PC-3 (cell line): ENCODE measurements around the gene TEPSIN. TPM values are rescaled to one million over a fixed set of nuclear protein-coding genes. Genes with fewer than 3 reads are reported as not detected.
"Not testable (repeated sequence)": the region's sequence is repeated elsewhere in the genome, so short reads cannot be mapped to it uniquely, and the experiment has no call there.

Experiments used
- ATAC-seq: fragments of 200-7000 bp; cut with Tn5 transposase; 2 replicates; pipeline ENCODE4 v1.9.1; 2020; ENCODE audit warnings: mild to moderate bottlenecking, moderate library complexity
- BruUV-seq: library from RNA; stranded (reverse); fragments of 400-500 nt; replicated peaks from 2 replicates; lab custom pipeline; 2021; lab: Mats Ljungman, UMichigan
- CTCF ChIA-PET: fragments of 300-600 bp; sonication (Branson Sonifier 250); formaldehyde crosslinking; loops from one replicate; lab custom pipeline; 2022; ENCODE audit warnings: antibody characterized with exemption; lab: Charles Lee
- POLR2A ChIA-PET: fragments of 300-600 bp; sonication (Branson Sonifier 250); formaldehyde crosslinking; loops from one replicate; lab custom pipeline; 2022; ENCODE audit warnings: antibody characterized with exemption; ENCODE audit not compliant: unreplicated experiment; lab: Charles Lee
- DNase-seq: peaks from one replicate; pipeline ENCODE4 v3.0.0-alpha.2; 2015
- H2AFZ ChIP-seq: fragments of 300-600 bp; sonication (generic); 2 replicates; pipeline ENCODE4 v1.6.0; 2016; ENCODE audit warnings: antibody characterized with exemption, low read length
- H3F3A ChIP-seq: fragments of 300-600 bp; sonication (generic); one replicate; pipeline ENCODE4 v1.6.0; 2017; ENCODE audit warnings: antibody characterized with exemption, low read length, control low read depth, mild to moderate bottlenecking; ENCODE audit not compliant: unreplicated experiment
- H3K27ac ChIP-seq: fragments of 300-600 bp; sonication (generic); 2 replicates; pipeline ENCODE4 v1.5.1; 2016; ENCODE audit warnings: mild to moderate bottlenecking, low read length
- H3K27me3 ChIP-seq: fragments of 300-600 bp; sonication (generic); 2 replicates; pipeline ENCODE4 v1.6.1; 2016; ENCODE audit warnings: low read length, mixed read lengths
- H3K36me3 ChIP-seq: fragments of 300-600 bp; sonication (generic); 2 replicates; pipeline ENCODE4 v1.6.1; 2016; ENCODE audit warnings: low read depth, mixed run types, low read length, mixed read lengths
- H3K4me1 ChIP-seq: fragments of 300-600 bp; sonication (generic); 2 replicates; pipeline ENCODE4 v1.5.1; 2016; ENCODE audit warnings: low read length; ENCODE audit not compliant: insufficient read depth
- H3K4me2 ChIP-seq: fragments of 300-600 bp; sonication (generic); 2 replicates; pipeline ENCODE4 v1.6.0; 2016; ENCODE audit warnings: low read length
- H3K4me3 ChIP-seq: fragments of 300-600 bp; sonication (generic); 2 replicates; pipeline ENCODE4 v1.5.1; 2016; ENCODE audit warnings: mild to moderate bottlenecking, low read length, mixed read lengths
- H3K79me2 ChIP-seq: fragments of 300-600 bp; sonication (generic); 2 replicates; pipeline ENCODE4 v1.6.1; 2017; ENCODE audit warnings: low read length, mixed read lengths
- H3K9ac ChIP-seq: fragments of 300-600 bp; sonication (generic); 2 replicates; pipeline ENCODE4 v1.6.0; 2016; ENCODE audit warnings: mild to moderate bottlenecking, low read length
- H3K9me2 ChIP-seq: fragments of 300-600 bp; sonication (generic); replicated peaks from 2 replicates; pipeline ENCODE4 v1.6.1; 2016; ENCODE audit warnings: mixed run types, low read length, mixed read lengths
- H3K9me3 ChIP-seq: fragments of 300-600 bp; sonication (generic); 2 replicates; pipeline ENCODE4 v1.6.1; 2016; ENCODE audit warnings: low read length, mixed read lengths
- H4K20me1 ChIP-seq: fragments of 300-600 bp; sonication (generic); 2 replicates; pipeline ENCODE4 v1.6.1; 2016; ENCODE audit warnings: low read length, mixed read lengths
- EZH2 ChIP-seq: fragments of 300-600 bp; sonication (generic); IDR thresholded peaks from one replicate; pipeline ENCODE4 v1.6.1; 2017; ENCODE audit warnings: antibody characterized with exemption, mild to moderate bottlenecking, low read length; ENCODE audit not compliant: unreplicated experiment
- EZH2phosphoT487 ChIP-seq: fragments of 300-600 bp; sonication (generic); IDR thresholded peaks from 2 replicates; pipeline ENCODE4 v1.6.1; 2018; ENCODE audit warnings: mild to moderate bottlenecking, antibody characterized with exemption, low read length, borderline replicate concordance
- intact Hi-C: fragments of 100-400 bp; cut with micrococcal nuclease; formaldehyde crosslinking; loops from 2 replicates; pipeline ENCODE4 v1.9.0; 2023
- total RNA-seq: library from RNA; depleted of rRNA; stranded (reverse); fragments of >200 nt; gene quantifications from 2 replicates; pipeline ENCODE4 v1.2.3, GENCODE V29; 2014
- TF ChIP-seq, protein P1 (sequence below): fragments of 300-600 bp; sonication (generic); conservative IDR thresholded peaks from 2 replicates; pipeline ENCODE4 v1.5.1; 2017; ENCODE audit warnings: antibody characterized with exemption, low read depth, mild to moderate bottlenecking, low read length

Gene TEPSIN
- total RNA-seq, 1 experiment from 2014 or later = 28.8 TPM

DNA sequence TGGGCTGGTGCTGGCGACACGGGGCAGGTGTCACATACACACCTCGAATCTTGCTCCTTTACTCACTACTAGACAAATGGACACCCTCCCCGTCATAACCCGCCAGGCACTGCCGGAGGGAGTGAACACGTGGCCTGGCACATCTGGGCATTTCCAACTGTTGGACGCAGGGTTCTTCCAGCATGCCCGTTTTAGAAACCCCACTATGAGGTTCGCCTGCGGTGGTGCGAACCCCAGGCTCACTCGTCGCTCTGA, 9.3 kb downstream of the TEPSIN start:
- 0 out of 2 replicates have a peak, but pooled peaks cover 3% of the 10 kb centered on the region for H3K9me3 ChIP-seq

DNA sequence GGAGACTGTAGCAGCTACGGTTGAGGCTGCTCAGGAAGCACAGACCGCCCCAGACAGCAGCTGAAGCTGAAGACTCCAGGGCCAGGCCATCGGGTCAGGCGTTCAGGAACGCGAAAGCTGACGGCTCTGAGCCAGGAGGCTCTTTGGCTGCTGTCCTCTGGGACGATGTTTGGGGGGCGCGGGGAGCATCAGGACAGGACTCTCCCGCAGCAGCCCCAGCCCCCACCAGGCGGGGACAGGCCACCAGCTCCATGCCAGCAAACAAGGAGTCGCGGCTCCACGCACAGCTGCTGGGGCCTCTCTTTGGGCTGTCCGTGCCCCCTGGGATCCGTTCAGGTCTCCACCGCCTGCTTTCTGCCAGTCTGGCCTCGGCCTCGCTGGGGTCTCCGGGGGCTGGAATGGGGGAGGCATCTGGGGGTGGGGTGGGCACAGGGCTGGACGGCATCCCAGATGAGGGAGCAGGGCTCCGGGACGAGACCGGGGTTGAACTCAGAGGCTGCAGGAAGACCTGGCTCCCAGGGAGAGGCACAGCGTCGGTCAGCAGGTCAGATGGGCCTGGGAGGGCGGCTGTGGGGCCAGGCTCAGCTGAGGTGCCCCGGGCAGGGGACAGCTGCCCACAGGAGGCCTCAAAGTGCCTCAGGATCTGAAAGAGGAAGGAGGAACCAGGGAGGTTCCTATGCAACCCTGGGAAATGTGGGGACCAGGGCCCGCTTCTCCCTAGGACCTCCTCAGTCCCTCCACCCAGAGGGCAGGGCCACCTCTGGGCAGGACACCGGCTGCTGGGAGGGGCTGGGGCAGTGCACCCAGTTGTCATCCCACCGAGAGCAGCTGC, 9.8 kb downstream of the TEPSIN start:
- ChIA-PET POLR2A (no interaction called here), CTCF (no interaction called here)
- Histone ChIP-seq H4K20me1 (no peaks in the 10 kb centered on the region), H2AFZ (no peak overlapping the region), H3K36me3 (no peaks in the 10 kb centered on the region; the same call in 1 of the 2 replicates), H3K4me1 (peaks cover under 1% of the 10 kb centered on the region; the same call in 1 of the 2 replicates), H3K27me3 (no peaks in the 10 kb centered on the region), H3K9me3 (0 out of 2 replicates have a peak, but pooled peaks cover 3% of the 10 kb centered on the region), H3K9me2 (no peaks in the 10 kb centered on the region), H3K27ac (no peak overlapping the region), H3K79me2 (no peaks in the 10 kb centered on the region), H3F3A (no peaks in the 10 kb centered on the region), H3K9ac (no peak overlapping the region), H3K4me3 (no peak overlapping the region), H3K4me2 (no peak overlapping the region)
- intact Hi-C loops = no loop called here
- DNase-seq = no peak
- TF ChIP-seq EZH2 (no peak), EZH2phosphoT487 (no peak)
- TF ChIP-seq, protein P1, sequence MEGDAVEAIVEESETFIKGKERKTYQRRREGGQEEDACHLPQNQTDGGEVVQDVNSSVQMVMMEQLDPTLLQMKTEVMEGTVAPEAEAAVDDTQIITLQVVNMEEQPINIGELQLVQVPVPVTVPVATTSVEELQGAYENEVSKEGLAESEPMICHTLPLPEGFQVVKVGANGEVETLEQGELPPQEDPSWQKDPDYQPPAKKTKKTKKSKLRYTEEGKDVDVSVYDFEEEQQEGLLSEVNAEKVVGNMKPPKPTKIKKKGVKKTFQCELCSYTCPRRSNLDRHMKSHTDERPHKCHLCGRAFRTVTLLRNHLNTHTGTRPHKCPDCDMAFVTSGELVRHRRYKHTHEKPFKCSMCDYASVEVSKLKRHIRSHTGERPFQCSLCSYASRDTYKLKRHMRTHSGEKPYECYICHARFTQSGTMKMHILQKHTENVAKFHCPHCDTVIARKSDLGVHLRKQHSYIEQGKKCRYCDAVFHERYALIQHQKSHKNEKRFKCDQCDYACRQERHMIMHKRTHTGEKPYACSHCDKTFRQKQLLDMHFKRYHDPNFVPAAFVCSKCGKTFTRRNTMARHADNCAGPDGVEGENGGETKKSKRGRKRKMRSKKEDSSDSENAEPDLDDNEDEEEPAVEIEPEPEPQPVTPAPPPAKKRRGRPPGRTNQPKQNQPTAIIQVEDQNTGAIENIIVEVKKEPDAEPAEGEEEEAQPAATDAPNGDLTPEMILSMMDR = no peak
- no TSS peak for BruUV-seq
- ATAC-seq = no peak

More for the DNA sequence above, 9.3 kb downstream of the TEPSIN start:
- no peaks in the 10 kb centered on the region; the same call in 1 of the 2 replicates for H3K36me3 ChIP-seq
- H3K9me2 ChIP-seq = no peaks in the 10 kb centered on the region
- TF ChIP-seq, protein P1 = no peak
- no peak for TF ChIP-seq EZH2
- TF ChIP-seq EZH2phosphoT487 = no peak
- BruUV-seq = no TSS peak
- H3K79me2 ChIP-seq = no peaks in the 10 kb centered on the region
- no peaks in the 10 kb centered on the region for H3K27me3 ChIP-seq
- POLR2A ChIA-PET = no interaction called here
- H2AFZ ChIP-seq = no peak overlapping the region
- CTCF ChIA-PET = no interaction called here
- no peaks in the 10 kb centered on the region for H4K20me1 ChIP-seq
- intact Hi-C loops = no loop called here
- no peak for DNase-seq
- no peaks in the 10 kb centered on the region for H3F3A ChIP-seq
- H3K27ac ChIP-seq = no peak overlapping the region
- H3K4me3 ChIP-seq = no peak overlapping the region
- no peak overlapping the region for H3K9ac ChIP-seq
- no peak overlapping the region for H3K4me2 ChIP-seq
- no peaks in the 10 kb centered on the region for H3K4me1 ChIP-seq
- ATAC-seq = no peak

DNA sequence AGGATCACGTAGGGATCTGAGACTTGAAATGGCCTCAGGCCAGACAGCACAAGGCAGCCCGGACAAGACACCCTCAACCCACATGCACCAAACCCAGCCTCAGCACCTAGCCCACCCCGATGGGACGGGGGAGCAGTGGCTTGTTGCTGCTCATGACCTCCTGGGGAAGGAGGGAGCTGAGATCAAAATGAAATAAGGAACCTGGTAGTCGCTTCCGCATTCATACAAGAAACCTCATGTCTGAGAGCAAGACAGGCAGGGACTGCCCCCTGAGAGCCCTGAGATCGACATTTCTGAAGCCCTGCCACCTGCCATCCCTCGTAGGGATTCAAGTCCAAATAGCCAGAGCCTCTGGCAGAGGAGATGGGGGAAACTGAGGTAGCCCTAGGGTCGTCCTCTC, 10.4 kb downstream of the TEPSIN start:
- intact Hi-C loops = no loop called here

GRCh38 chr17:81227630-81228029, 11.2 kb downstream of the TEPSIN start:
- H3K4me1 ChIP-seq, H3K9me2 ChIP-seq, DNase-seq, H3K79me2 ChIP-seq, BruUV-seq, H3K27me3 ChIP-seq, H3K36me3 ChIP-seq, ATAC-seq, H3K4me3 ChIP-seq, H4K20me1 ChIP-seq, H3K9ac ChIP-seq, H3F3A ChIP-seq, H2AFZ ChIP-seq, H3K27ac ChIP-seq, CTCF ChIA-PET, intact Hi-C loops, H3K9me3 ChIP-seq, H3K4me2 ChIP-seq, POLR2A ChIA-PET: not testable (repeated sequence)

More for the DNA sequence above, 10.4 kb downstream of the TEPSIN start:
- Histone ChIP-seq H3K36me3 (no peaks in the 10 kb centered on the region; the same call in 1 of the 2 replicates), H3F3A (no peaks in the 10 kb centered on the region), H3K4me2 (no peak overlapping the region), H2AFZ (no peak overlapping the region), H3K9ac (no peak overlapping the region), H4K20me1 (no peaks in the 10 kb centered on the region), H3K9me2 (no peaks in the 10 kb centered on the region), H3K4me1 (peaks cover 7% of the 10 kb centered on the region), H3K27me3 (no peaks in the 10 kb centered on the region), H3K27ac (no peak overlapping the region), H3K9me3 (0 out of 2 replicates have a peak, but pooled peaks cover 3% of the 10 kb centered on the region), H3K79me2 (no peaks in the 10 kb centered on the region), H3K4me3 (no peak overlapping the region)
- ATAC-seq (no peak), DNase-seq (no peak)
- BruUV-seq = no TSS peak
- TF ChIP-seq, protein P1 = no peak
- no peak for TF ChIP-seq EZH2
- TF ChIP-seq EZH2phosphoT487 = no peak
- ChIA-PET CTCF (no interaction called here), POLR2A (no interaction called here)
